Pancreas (tissue), 10 donors: Measurements from ENCODE around the gene CCL3. TPM values are rescaled to one million over a fixed set of nuclear protein-coding genes. Genes with fewer than 3 reads are reported as not detected.

Experiments
- ATAC-seq, 4 donors: fragments of 200-7000 bp; cut with Tn5 transposase; one replicate each; pipeline versions ENCODE4 v1.8.0 to v1.9.1; 2020; ENCODE audit warnings: mild to moderate bottlenecking in 4 of 4, moderate library complexity in 4 of 4
- DNase-seq, 6 donors: peaks; one replicate each; pipeline ENCODE4 v3.0.0-alpha.2; 2020
- FAIRE-seq: peaks from 2 replicates; lab custom pipeline; 2012; peaks lifted over from hg19 to GRCh38; lab: Jason Lieb, UNC
- H3K27ac ChIP-seq, 4 donors: fragments of 200-600 bp; sonication (generic); 1 replicate in 3 of 4; 2 replicates in 1 of 4; pipeline versions ENCODE4 v1.5.0 to v1.8.0; 2020
- H3K27me3 ChIP-seq, 4 donors: fragments of 200-600 bp; one replicate each; pipeline ENCODE4 v1.8.0; 2021
- H3K36me3 ChIP-seq, 3 donors: fragments of 200-600 bp; sonication (generic) in 1 of 3; one replicate each; pipeline versions ENCODE4 v1.5.0 to v1.8.0; 2020 to 2021
- H3K4me1 ChIP-seq, 3 donors: fragments of 200-600 bp; one replicate each; pipeline ENCODE4 v1.8.0; 2021
- H3K4me3 ChIP-seq, 4 donors: fragments of 200-600 bp; sonication (generic) in 2 of 4; one replicate each; pipeline versions ENCODE4 v1.5.0 to v1.8.0; 2020 to 2021
- H3K9me3 ChIP-seq, 4 donors: fragments of 200-600 bp; one replicate each; pipeline ENCODE4 v1.8.0; 2021
- CTCF ChIP-seq, 4 donors: fragments of 200-600 bp; sonication (generic) in 3 of 4; IDR thresholded peaks; one replicate each; pipeline versions ENCODE4 v1.5.0 to v1.8.0; 2021; ENCODE audit warnings: antibody characterized with exemption in 4 of 4
- WGBS, 2 donors: extraction: QIAGEN DNeasy Blood & Tissue Kit; methylation state at CpG; one replicate each; pipeline ENCODE4 v1.1.7; 2013; 5-methylcytosine and 5-hydroxymethylcytosine counted together
- intact Hi-C, 3 donors: fragments of 100-400 bp; cut with DNase I; formaldehyde crosslinking; loops; one replicate each; pipeline versions ENCODE4 v1.11.1 to v1.14.2; 2022
- polyA plus RNA-seq, 2 donors: library from polyadenylated mRNA; stranded (reverse); fragments of 200-250 nt; gene quantifications; one replicate each; pipeline ENCODE4 v1.2.3, GENCODE V29; 2013
- total RNA-seq, 6 donors: library from RNA; stranded (reverse); fragmentation: NEBNext Ultra II Directional in 4 of 6; extraction: Animal tissue kit (Norgen Biotek cat#: 25700) in 4 of 6; gene quantifications; one replicate each; pipeline versions ENCODE4 v1.2.1 to v1.2.4, GENCODE V29; 2021 to 2023
- donor health status: healthy with polysubstance abuse.
- donor health status: DM: no; HTN: no; CAD: no; lungs with moderate emphysema.
- donor health status: DM: no; HTN: no; CAD: no.
- donor health status: control.
- donor health status: control.
- donor health status: Bipolar disorder and iron deficiency.
- donor health status: DM: yes; HTN: yes; CAD: no.
- donor health status: DM: no; HTN: no; CAD: no.
- donor health status: DM: no; HTN: no; CAD: no.
- donor health status: DM: yes; HTN: yes; CAD: no.

The CCL3 gene
- total RNA-seq (1 to 10 TPM in 4 of 6 donors, under 1 TPM in 2; 0.28 to 3.5 (median 1.2) TPM), polyA plus RNA-seq (under 1 TPM; 0.56 to 0.76 TPM)

GRCh38 chr17:36089888-36090836 is at the start of gene CCL3:
Gene CCL3 (minus strand): TSS chr17:36090143. CDS start chr17:36090058, 85 bp downstream.
- Histone ChIP-seq H3K27me3 (no peaks in the 10 kb centered on the region), H3K9me3 (no peaks in the 10 kb centered on the region), H3K36me3 (no peaks in the 10 kb centered on the region), H3K27ac (no peak within 1 kb of the TSS), H3K4me3 (no peak within 1 kb of the TSS), H3K4me1 (no peaks in the 10 kb centered on the region)
- peak in 3 of 4 donors; percentile 47 to 75 (median 64) for ATAC-seq
- TF ChIP-seq CTCF (IDR thresholded peaks at IDR 0.05), result no peak
- DNase-seq, result peak in 1 of 6 donors; percentile 33
- intact Hi-C loops, result no loop called here
- FAIRE-seq, result no peak
- WGBS, 2 donors, result 49 to 62% methylated on average over 9 of the region's 9 CpGs

GRCh38 chr17:36136439-36136838 is 46.5 kb upstream of the CCL3 start:
- no peak for FAIRE-seq

GRCh38 chr17:36136036-36136435 is 46.1 kb upstream of the CCL3 start:
- WGBS, 2 donors, result 65 to 70% methylated on average over 1 of the region's 1 CpG
- DNase-seq (no peak), ATAC-seq (no peak), FAIRE-seq (no peak)
- Histone ChIP-seq H3K27ac (no peak overlapping the region), H3K9me3 (no peaks in the 10 kb centered on the region), H3K27me3 (no peaks in the 10 kb centered on the region), H3K4me1 (no peaks in the 10 kb centered on the region), H3K36me3 (no peaks in the 10 kb centered on the region), H3K4me3 (no peak overlapping the region)
- no peak for TF ChIP-seq CTCF (IDR thresholded peaks at IDR 0.05)
- intact Hi-C loops, result no loop called here

More at GRCh38 chr17:36136439-36136838, 46.5 kb upstream of the CCL3 start:
- no peak for TF ChIP-seq CTCF (IDR thresholded peaks at IDR 0.05)
- Histone ChIP-seq H3K4me1 (no peaks in the 10 kb centered on the region), H3K9me3 (no peaks in the 10 kb centered on the region), H3K27ac (no peak overlapping the region), H3K36me3 (no peaks in the 10 kb centered on the region), H3K27me3 (no peaks in the 10 kb centered on the region), H3K4me3 (no peak overlapping the region)
- intact Hi-C loops, result no loop called here
- ATAC-seq (no peak), DNase-seq (no peak)
- WGBS, 2 donors, result 76 to 80% methylated on average over 1 of the region's 1 CpG

GRCh38 chr17:36135465-36135864 is 45.5 kb upstream of the CCL3 start:
- 81 to 90% methylated on average over 4 of the region's 4 CpGs for WGBS, 2 donors
- FAIRE-seq (no peak), DNase-seq (no peak), ATAC-seq (no peak)
- intact Hi-C loops, result no loop called here
- Histone ChIP-seq H3K9me3 (no peaks in the 10 kb centered on the region), H3K36me3 (no peaks in the 10 kb centered on the region), H3K27ac (no peak overlapping the region), H3K4me3 (no peak overlapping the region), H3K27me3 (no peaks in the 10 kb centered on the region), H3K4me1 (no peaks in the 10 kb centered on the region)
- TF ChIP-seq CTCF (IDR thresholded peaks at IDR 0.05), result no peak
